GM23338 (cell line): ENCODE measurements around the gene CD69.

Experiments used
- CREB1 ChIP-seq: fragments of 250-450 bp; sonication (Bioruptor Pico); IDR thresholded peaks from 2 replicates; pipeline ENCODE4 v1.5.0; 2020; ENCODE audit warnings: low read depth, mild to moderate bottlenecking, moderate library complexity
- CTCF ChIP-seq, 2 experiments: fragments of 200-600 bp in 1 of 2; sonication (generic) in 1 of 2; conservative IDR thresholded peaks; 2 replicates each; pipeline versions ENCODE4 v1.5.1 to v1.6.1; 2016 to 2017; ENCODE audit warnings: antibody characterized with exemption in 2 of 2, low read depth in 2 of 2, mild to moderate bottlenecking in 2 of 2, moderate library complexity in 1 of 2
- EZH2 ChIP-seq: fragments of 200-600 bp; sonication (generic); IDR thresholded peaks from one replicate; pipeline ENCODE4 v1.8.0; 2017; ENCODE audit warnings: antibody characterized with exemption, mild to moderate bottlenecking, low read depth; ENCODE audit not compliant: unreplicated experiment
- EZH2phosphoT487 ChIP-seq: fragments of 200-600 bp; sonication (generic); IDR thresholded peaks from one replicate; pipeline ENCODE4 v1.8.1; 2018; ENCODE audit warnings: antibody characterized with exemption; ENCODE audit not compliant: unreplicated experiment
- JUNB ChIP-seq: IDR thresholded peaks from one replicate; pipeline ENCODE4 v1.6.1; 2016; ENCODE audit warnings: antibody characterized with exemption; ENCODE audit not compliant: unreplicated experiment
- NANOG ChIP-seq: IDR thresholded peaks from 2 replicates; pipeline ENCODE4 v1.6.1; 2016; ENCODE audit warnings: antibody characterized with exemption, borderline replicate concordance
- POLR2AphosphoS5 ChIP-seq: IDR thresholded peaks from 2 replicates; pipeline ENCODE4 v1.6.1; 2016; ENCODE audit warnings: antibody characterized with exemption, low read depth
- STAT1 ChIP-seq: IDR thresholded peaks from one replicate; pipeline ENCODE4 v1.6.1; 2016; ENCODE audit warnings: antibody characterized with exemption; ENCODE audit not compliant: unreplicated experiment
- ZNF114 ChIP-seq: fragments of 250-450 bp; sonication (Bioruptor Pico); IDR thresholded peaks from 2 replicates; pipeline ENCODE4 v1.5.0; 2020; ENCODE audit warnings: mild to moderate bottlenecking, moderate library complexity
- ZNF331 ChIP-seq: fragments of 250-450 bp; sonication (Bioruptor Pico); IDR thresholded peaks from 2 replicates; pipeline ENCODE4 v1.5.0; 2020; ENCODE audit warnings: low read depth, mild to moderate bottlenecking, moderate library complexity
- TF ChIP-seq, protein P1 (sequence below): IDR thresholded peaks from one replicate; pipeline ENCODE4 v1.6.1; 2018; ENCODE audit warnings: antibody characterized with exemption; ENCODE audit not compliant: unreplicated experiment

DNA sequence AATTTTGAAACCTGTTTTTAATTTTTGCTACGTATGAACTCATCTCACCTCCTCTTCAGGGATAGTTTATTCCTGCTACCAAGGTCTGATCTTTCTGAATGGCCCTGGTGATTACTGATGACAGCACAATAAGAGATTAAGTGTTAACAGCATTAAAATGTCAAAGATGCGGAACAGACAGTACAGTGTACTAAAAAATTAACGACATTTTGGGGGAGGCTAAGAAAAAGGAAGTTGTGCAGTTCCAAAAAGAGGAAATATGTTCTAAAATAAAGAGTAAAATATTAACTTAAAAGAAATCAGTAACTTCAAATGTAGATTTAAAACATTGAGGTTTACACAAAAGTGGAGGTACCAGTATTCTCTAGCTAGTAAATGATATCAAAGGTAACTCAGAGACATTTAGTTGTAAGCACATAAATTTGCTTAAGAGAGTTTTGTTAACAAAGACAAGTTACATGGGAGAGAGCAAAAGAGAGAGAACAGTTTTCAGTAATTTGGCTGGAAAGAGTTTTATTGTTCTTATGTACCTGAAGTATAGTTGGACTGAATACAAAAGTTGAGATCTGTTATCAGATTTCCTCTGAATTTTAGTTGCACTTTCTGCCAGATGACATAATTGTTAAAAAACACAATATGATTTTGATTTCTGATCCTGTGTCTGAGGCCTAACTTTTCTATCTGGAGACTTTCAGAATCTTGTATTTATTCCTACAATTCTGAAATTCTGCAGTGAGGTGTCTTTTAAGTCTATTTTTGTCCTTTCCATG is 23.6 kb downstream of the CD69 start:
- TF ChIP-seq EZH2 (no peak), NANOG (no peak), CTCF (conservative IDR thresholded peaks at IDR 0.05; ENCODE audit: low read depth in 2 of 2) (no peak), POLR2AphosphoS5 (no peak), EZH2phosphoT487 (no peak), ZNF114 (CRISPR knock-in tag) (no peak), ZNF331 (CRISPR knock-in tag) (no peak), CREB1 (no peak), JUNB (no peak), STAT1 (no peak)
- TF ChIP-seq, protein P1, sequence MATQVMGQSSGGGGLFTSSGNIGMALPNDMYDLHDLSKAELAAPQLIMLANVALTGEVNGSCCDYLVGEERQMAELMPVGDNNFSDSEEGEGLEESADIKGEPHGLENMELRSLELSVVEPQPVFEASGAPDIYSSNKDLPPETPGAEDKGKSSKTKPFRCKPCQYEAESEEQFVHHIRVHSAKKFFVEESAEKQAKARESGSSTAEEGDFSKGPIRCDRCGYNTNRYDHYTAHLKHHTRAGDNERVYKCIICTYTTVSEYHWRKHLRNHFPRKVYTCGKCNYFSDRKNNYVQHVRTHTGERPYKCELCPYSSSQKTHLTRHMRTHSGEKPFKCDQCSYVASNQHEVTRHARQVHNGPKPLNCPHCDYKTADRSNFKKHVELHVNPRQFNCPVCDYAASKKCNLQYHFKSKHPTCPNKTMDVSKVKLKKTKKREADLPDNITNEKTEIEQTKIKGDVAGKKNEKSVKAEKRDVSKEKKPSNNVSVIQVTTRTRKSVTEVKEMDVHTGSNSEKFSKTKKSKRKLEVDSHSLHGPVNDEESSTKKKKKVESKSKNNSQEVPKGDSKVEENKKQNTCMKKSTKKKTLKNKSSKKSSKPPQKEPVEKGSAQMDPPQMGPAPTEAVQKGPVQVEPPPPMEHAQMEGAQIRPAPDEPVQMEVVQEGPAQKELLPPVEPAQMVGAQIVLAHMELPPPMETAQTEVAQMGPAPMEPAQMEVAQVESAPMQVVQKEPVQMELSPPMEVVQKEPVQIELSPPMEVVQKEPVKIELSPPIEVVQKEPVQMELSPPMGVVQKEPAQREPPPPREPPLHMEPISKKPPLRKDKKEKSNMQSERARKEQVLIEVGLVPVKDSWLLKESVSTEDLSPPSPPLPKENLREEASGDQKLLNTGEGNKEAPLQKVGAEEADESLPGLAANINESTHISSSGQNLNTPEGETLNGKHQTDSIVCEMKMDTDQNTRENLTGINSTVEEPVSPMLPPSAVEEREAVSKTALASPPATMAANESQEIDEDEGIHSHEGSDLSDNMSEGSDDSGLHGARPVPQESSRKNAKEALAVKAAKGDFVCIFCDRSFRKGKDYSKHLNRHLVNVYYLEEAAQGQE: no peak
